GM19238 (cell line): Measurements from ENCODE around the gene TRAF1.
A peak's percentile ranks its signal among the peaks of the same experiment; 100 is the strongest.

Experiments used
- DNase-seq: peaks from one replicate; pipeline ENCODE4 v3.0.0; 2011; ENCODE audit warnings: low spot score; ENCODE audit not compliant: insufficient read length

The TRAF1 gene

DNA sequence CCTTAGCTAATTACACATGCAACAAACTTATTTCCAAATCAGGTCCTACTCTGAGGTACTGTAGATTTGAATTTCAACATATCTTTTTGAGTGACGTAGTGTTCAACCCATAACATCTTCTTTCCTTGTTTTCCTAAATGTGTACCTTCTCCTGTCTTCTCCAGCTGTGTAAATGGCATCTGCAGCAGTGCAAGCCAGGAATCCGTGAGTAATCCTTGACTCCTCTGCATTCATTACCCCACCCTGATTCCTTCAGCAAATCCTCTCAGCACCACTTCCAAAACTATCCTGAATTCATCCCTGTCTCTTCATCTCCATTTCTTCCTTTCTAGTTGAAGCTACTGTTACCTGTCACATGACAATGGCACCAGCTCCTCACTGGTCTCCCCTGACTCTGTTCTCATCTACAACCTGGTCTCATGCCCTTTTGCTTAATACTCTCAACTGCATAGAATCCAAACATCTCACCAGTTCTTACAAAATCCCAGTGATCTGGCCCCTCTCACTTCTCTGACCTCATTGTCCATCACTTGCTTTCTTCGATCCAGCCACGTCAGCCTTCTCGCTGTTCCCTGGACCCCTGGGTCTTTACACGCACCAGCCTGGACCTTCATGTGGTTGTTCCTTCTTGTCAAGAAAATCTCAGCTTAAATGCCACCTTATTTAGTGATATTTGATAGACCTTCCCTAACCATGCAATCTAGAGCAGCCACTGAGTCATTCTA lies 14.6 kb upstream of the TRAF1 start:
- no peak for DNase-seq

DNA sequence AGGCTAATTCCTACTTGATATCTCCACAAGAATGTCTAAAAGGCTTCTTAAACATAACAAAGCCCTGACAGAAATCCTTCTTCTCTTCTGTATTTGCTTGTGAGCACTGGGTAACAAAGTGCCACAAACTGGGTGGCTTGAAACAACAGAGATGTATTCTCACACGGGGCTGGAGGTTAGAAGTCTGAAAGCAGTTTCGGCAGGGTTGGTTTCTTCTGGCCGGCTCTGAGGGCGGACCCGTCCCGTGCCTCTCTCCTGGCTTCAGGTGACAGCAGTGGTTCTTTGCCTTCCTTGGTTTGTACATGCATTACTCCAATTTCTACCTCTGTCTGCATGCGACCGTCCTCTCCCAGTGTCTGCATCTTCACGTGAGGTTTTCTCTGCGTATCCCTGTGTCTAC lies 14.0 kb upstream of the TRAF1 start:
- no peak for DNase-seq

DNA sequence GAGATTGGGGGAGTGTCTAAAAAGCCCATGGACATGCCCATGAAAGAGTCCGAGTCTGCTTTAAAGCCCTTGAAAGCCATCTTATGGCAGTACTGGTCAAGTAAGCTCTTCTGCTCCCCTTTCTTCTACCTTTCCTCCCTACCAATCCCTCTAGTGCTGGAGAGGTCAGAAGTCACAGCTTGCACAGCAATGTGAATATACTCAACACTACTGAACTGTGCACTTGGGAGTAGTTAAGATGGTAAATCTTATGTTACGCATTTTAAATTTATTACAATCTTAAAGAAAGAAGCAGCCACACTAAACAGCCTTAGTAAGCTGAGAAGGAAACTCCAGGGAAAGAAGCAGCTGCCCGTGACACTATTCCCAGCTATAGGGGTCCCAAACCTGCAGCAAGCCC lies 12.3 kb upstream of the TRAF1 start:
- DNase-seq = no peak

DNA sequence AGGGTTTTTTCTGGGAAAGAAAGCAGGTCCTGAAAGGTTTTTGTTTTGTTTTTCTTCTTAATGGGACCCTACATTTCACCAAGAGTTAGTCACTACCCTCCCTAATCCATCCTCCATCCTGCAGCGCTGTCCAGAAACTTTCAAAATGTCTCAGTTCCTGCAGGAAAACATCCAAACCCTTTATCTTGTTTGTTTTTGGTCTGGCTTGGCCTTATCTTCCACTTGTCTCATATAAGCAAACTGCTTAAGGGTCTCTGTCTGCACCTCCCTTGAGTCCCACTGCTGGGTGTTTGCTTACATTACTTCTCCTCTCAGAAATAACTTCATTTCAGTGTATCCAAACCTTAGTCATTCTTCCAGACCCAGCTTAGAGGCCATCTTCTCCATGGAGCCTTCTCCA lies 11.0 kb upstream of the TRAF1 start:
- DNase-seq = no peak

DNA sequence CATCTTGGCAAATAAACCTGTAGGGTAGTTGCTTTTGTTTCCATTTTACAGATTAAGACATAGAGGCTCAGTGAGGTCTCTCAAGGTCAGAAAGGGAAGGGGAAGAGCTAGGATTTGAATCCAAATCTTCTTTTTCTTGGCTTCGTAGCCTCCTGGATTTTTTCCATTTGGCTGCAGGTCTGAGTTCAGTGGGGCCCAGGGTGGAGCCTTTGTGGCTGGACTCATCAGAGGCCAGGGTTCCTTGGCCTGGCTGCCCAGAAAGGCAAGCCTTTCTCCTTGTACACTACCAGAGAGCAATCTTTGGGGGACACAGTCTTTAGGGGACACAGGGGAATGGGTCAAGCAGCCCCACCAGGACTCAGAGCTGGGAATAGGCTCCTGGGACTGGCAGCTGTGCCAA lies 10.5 kb upstream of the TRAF1 start:
- no peak for DNase-seq

DNA sequence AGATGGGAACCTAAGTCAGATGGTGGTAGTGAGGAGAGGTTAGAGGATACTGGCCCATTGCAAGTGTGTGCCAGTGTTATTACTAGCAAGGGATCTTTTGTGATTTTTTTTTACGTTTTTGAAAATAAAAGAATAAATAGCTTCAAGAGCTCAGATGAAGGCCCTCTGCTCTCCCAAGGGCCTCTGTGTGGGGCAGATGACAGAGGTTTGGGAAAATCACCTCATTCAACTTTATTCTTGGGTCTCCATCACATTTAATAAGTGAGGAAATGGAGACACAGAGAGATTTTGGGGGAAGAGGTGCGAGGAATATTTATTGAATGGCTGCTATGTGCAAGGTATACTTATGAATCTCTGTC lies 10.1 kb upstream of the TRAF1 start:
- no peak for DNase-seq

DNA sequence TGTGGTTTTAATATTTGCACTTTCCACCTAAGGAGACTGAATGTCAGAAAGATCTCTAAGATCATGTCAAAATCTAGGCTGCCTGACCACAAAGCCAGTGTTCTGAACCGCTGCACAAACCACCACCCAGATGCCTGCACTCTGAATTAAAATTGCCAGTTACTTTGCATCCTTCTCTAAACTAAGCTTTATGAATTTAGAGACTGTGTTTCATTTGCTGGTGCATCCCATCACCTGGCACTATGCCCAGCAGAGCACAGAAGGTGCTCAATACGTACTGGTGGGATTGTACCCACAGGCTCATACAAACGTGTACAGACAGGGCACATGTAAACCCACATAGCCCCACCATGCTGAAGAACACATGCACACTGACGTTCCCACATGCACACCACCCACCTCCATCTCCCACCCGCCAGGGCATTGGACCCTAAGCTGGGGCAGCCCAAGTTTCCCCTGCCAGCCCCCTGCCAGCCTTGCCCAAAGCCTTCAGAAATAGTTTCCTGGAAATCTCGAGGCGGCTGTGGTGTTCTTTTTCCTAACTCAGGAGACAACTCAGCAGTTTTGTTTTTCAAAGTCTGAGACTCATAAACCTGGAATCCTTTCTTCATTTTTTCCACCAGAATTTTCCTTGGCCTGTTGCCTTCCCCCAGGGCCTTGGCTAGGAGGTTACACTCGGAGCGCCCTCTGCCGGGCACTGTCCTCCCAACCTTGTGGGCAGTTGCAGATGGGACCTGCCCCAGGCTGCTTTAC lies 9.6 kb upstream of the TRAF1 start:
- DNase-seq = peak; percentile 66

DNA sequence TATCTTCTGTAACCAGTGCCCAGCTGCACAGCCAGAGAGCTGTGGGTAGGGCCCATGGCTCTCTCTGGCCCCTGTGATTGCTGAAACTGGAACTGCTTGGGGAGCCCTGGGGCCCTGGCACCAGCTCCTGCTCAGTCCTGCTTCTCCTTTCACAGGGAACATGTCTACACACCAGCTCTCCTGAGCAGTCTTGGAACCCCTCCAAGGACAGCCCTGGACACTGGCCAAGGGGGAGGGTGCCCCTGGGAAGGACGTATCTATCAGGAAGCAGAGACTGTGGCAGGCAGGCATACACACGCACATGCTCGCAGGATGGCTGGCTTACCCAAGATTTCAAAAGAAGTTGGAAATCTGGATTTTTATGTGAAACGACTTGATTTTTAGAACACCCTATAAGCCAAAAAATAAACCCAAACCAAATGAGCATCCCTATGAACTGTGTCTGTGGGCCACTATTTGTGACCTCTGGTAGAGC lies 8.8 kb upstream of the TRAF1 start:
- no peak for DNase-seq

DNA sequence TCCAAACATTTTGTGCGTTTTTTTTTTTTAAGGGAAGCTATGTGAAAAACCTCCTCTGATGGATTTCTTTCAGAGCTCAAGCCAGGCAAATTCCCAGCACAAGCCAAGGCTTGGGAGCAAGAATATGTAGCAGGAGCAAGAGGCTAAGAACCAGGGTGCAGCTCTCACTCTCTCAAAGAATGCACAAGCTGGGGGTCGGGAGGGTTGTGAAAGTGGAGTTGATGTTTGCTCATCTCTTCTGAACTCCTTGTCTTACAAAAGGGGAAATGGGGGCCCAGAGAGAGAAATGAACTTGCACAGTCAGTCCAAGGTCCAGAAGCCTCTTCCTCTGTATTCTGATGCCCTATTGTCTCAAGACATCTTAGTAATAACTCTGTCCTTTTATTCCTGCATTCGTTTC lies 7.7 kb upstream of the TRAF1 start:
- DNase-seq = no peak

DNA sequence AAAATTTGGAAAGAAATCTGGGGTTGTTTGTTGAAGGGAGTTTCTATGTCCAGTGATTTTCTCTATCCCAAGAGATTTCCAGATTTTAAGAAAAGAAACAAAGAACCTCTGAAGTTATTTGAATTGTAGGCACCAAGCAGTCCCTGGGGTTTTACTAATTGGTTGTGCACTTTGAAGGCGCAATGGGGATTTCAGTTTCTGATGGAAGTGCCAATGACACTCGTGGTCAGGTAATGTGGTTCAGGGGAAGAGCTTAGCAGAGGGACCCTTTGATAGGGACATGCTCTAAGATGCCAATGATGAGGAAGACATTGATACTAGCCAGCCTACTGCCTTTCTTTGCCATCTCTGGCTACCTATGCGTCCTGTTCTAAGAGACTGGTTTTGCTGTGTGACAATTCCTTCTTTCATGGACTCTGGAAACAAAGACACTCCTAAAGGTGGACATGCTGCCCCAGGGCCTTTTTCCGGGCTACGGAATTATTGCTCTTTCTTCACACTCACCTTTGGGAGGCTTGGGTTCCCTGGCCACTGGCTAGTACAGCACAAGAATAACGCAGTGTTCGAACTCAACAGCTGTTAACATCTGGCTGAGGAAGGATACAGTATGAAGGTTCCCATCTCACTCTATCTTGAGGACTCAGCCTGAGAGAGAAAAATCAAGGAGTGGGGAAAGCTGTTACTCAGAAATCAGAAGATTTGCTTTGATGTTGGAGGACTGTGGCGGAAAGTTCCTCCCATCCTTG lies 6.9 kb upstream of the TRAF1 start:
- DNase-seq = no peak

DNA sequence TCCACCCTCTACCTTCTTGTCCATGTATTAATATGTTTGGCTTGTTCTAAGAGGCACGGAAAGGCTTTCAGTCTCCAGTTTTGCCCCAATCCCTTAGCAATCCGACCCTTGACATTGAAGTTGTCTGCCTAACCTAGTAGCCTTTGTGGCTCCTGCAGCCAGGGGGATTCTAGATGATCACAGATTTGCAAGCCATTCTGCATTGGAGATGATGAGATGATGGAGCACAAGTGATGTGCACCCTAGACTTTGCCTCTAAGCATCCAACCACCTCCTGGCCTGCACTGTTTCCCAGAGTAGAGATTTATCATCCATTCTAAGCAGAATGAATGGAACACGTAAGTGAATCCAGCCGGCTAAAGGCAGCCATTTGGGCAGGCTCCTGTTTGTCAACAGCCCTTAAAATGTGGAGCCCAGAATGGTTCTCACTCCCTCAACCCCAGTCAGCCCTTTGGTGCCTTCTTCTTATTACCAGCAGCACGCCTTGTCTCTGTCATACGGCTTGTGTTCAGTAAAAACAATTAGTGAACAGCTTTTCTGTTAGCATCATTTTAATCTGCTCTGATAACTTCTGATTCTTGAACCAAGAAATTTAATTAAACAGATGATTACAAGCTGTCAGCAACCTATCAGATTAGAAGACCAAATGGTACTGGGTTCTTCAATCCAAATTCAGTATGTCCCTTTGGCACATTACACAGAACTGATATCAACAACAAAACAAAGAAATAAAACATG lies 5.7 kb upstream of the TRAF1 start:
- no peak for DNase-seq

DNA sequence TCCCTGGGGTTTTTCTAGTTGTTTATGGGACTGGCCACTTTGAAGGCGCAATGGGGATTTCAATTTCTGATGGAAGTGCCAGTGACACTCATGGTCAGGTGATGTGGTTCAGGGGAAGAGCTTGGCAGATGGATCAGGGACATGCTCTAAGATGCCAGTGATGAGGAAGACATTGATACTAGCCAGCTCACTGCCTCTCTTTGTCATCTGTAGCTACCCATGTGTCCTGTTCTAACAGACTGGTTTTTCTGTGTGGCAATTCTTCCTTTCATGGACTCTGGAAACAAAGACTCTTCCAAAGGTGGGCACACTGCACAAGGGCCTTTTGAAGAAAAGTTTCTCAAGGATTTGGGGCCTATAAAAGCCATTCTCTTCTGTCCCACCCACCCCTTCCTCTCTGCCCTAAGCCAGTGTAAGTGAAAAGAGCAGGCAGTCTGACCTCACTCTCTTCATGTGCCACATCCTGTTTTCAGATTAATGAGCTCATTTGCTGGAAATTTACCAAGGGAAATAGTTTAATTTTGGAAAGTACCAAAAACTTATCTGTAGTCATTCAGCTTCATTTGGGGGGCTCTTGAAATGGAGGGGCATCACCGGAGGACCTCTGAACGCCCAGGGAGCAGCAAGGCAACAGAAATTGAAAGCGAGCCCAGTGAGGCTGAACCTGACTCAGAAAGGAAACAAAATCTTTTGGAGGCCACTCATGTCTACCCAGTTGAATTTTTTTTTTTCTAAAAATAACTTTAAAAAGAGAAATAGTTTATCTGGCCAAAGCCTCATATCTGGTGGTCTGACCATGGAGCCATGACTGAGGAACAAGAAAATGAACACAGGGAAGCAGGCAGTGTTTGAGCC lies 4.9 kb upstream of the TRAF1 start:
- DNase-seq = peak; percentile 58

DNA sequence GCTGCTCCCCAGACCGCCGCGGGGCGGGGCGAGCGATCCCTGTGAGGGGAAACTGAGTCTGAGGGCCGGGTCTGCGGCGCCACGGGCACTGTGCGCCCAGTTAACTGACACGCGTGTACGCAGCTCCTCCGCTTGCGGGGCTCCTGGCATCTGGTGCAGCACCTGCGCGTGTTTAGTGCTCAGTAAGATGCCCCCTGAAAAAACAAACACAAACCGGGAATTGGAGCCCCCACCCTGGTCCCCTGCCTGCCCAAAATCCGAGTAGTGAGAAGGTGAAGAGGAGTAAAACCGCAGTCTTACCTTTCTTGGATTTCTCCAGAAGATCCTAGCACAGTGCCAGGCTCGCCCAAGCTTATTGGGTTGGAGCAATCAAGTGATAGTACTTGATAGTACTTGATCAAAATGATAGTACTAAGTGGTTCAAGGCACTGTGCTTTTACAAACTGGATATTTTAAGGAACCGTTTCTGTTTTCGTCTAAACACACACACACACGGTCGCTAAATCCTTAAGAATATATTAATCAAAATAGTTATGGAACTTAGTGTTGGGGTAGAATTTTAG lies 2.7 kb upstream of the TRAF1 start:
- no peak for DNase-seq

DNA sequence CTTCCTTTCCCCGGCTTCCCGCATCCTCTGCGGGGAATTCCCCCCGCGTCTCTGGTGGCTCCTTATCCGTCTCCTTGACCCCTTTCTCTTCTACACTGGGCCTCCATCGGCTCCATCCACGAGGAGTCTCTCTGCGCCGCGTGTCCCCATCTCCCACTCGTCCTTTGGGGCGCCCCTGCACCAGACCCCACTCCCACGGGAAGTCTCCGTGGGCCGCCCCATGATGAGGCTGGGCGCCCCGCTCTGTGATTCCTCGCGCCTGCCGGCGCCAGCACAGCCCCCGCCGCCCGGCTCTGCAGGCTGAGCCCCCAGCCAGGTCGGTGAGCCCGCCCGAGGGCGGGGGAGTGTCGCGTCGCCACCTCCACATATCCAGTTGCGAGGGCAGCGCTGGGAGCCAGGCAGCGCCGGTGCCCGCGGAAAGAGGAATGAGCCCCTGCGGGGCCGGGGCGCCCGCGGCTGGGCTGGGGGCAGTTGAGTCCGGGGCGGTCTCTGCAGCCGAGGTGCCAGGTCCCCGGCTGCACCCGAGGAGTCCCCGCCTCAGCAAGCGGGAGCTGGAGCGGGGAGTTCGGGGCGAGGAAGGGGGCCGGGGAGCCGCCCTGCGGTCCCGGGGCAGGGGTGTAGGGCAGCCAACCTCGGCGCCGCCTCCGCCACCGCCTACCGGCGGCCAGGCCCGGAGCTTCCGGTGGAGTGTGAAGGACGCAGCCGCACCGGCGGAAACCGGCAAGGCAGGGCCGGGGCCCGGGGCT lies 2.1 kb upstream of the TRAF1 start:
- DNase-seq = no peak

DNA sequence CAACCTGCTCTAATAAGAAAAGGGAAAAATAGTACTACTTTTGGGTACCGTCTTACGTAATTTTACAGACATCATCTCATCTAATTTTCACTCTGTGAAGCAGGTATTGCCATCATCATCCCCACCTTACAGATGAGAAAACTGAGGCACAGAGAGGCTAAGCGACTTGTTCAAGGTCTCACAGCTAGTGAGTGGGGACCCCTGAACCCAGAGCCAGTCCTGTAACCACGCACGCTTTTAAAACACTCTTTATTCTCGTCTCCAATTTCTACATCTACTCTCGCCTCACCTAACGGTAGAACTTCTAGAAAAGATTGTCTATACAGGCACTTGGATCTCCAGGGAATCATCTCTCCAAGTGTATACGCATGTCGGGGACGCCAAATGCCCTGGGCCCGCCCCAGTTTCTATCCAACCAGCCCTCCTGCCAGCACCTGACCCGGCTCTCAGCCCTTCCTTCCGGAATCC lies 1.5 kb upstream of the TRAF1 start:
- no peak for DNase-seq

DNA sequence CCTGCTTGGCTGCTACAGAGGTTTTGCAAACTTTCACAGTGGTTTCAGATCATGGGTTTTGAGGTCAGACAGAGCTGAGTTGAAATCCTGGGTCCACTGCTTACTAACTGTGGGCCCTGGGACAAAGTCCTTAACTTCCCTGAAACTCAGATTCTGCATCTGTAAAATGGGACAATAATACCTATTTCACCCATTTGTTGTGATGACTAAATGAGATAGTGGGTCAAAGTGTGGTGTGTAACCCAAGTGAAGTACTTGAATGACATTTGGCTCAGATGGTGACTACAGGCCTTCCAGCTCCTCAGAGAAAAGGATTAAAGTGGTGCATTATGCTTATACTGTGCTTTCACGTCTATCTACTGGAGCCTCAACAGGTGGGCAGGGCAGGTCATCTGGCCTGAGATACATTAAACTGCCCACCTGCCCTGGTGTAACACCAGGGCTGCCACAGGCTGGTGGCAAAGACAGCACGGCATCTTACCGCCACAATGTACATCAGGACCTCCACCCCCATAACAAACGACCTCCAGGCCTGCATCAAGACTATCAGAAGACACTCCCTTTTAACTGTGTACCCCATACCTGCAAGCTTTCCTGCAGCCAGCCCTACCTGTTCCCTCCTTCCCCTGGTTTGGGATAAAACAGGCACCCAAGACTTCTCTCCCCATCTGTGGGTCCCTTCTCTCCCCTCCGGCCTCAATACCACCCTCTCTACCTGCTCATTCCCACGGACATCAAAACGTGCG lies 846 bp upstream of the TRAF1 start:
- DNase-seq = no peak

DNA sequence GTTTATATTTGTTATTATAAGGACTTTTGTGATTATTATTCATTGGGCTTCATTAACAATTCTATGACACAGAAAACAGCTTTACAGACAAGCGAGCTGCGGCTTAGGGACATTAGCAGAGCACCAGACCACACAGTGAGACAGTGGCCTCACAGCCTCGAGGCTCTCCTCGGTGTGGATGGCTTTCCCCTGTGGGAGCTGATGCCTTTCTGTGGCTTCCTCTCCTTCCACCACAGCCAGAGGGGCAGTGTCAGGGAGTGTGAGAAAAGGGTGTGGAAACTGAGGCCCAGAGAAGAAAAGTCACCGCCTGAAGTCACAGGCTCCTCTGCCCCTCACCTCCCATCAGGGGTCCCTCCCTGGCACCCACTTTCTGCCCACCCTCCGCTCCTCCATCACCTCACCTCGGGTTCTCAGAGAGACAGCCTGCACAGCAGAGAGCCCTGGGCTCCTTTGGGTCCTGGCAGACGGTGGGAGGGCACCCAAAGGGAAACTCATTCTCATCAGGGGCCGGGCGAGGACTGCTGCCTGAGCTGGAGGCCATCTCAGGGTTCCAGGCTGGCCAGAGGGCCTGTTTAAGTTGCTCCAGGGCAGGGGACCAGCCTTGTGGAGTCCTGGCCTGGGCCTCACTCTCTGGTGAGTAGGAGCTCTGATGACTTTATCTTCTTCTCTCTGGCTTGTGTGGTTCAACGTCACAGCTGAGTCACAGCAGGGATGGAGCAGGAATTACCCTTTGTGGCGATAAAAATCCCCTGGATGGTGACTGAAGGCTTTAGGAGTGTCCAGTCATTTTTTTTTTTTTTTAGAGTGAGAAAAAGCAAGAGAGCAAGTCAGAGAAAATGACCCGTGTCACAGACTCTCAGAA lies 830 bp downstream of the TRAF1 start:
- no peak for DNase-seq
